Keratinocyte (primary cell): ENCODE data around the gene PDE1C. TPM values are rescaled to one million over a fixed set of nuclear protein-coding genes. Genes with fewer than 3 reads are reported as not detected.

Experiments
- DNase-seq: peaks from one replicate; pipeline ENCODE4 v3.0.0-alpha.2; 2011; ENCODE audit warnings: low read depth, missing footprints, low spot score
- FAIRE-seq: peaks from 2 replicates; lab custom pipeline; 2011; peaks lifted over from hg19 to GRCh38; lab: Jason Lieb, UNC
- H2AFZ ChIP-seq: 2 replicates; pipeline ENCODE4 v1.6.0; 2012; ENCODE audit warnings: low read length, control low read depth, inconsistent platforms; ENCODE audit not compliant: control insufficient read depth
- H3K27ac ChIP-seq: 2 replicates; pipeline ENCODE4 v1.5.1; 2011; ENCODE audit warnings: low read length; ENCODE audit not compliant: control insufficient read depth, insufficient read depth
- H3K27me3 ChIP-seq: 3 replicates; pipeline ENCODE4 v1.6.0; 2011; ENCODE audit warnings: low read length; ENCODE audit not compliant: control insufficient read depth, insufficient read depth; ENCODE audit errors: extremely low read depth
- H3K36me3 ChIP-seq, 2 experiments: 2 replicates in 1 of 2; 3 replicates in 1 of 2; pipeline ENCODE4 v1.5.1; 2011; ENCODE audit warnings: low read length in 2 of 2, mild to moderate bottlenecking in 1 of 2; ENCODE audit not compliant: control insufficient read depth in 2 of 2, insufficient read depth in 2 of 2; ENCODE audit errors: extremely low read depth in 1 of 2
- H3K4me1 ChIP-seq: 3 replicates; pipeline ENCODE4 v1.5.1; 2011; ENCODE audit warnings: low read length; ENCODE audit not compliant: control insufficient read depth, insufficient read depth; ENCODE audit errors: extremely low read depth
- H3K4me2 ChIP-seq: 3 replicates; pipeline ENCODE4 v1.6.0; 2011; ENCODE audit warnings: low read depth, low read length; ENCODE audit not compliant: control insufficient read depth, insufficient read depth; ENCODE audit errors: extremely low read depth
- H3K4me3 ChIP-seq, 3 experiments: fragments of 200-600 bp in 1 of 3; sonication (generic) in 1 of 3; 2 replicates in 2 of 3; 3 replicates in 1 of 3; pipeline ENCODE4 v1.5.1; 2011 to 2016; ENCODE audit warnings: low read length in 3 of 3, mild to moderate bottlenecking in 3 of 3, control low read depth in 2 of 3, inconsistent platforms in 1 of 3, low read depth in 1 of 3, mixed read lengths in 1 of 3, mixed run types in 1 of 3, moderate library complexity in 1 of 3; ENCODE audit not compliant: control insufficient read depth in 2 of 3, insufficient read depth in 2 of 3; ENCODE audit errors: extremely low read depth in 1 of 3
- H3K79me2 ChIP-seq: 2 replicates; pipeline ENCODE4 v1.6.0; 2012; ENCODE audit warnings: low read length; ENCODE audit not compliant: control insufficient read depth, insufficient read depth
- H3K9ac ChIP-seq: 3 replicates; pipeline ENCODE4 v1.6.0; 2011; ENCODE audit warnings: low read length; ENCODE audit not compliant: control insufficient read depth, insufficient read depth; ENCODE audit errors: extremely low read depth
- H3K9me1 ChIP-seq: 3 replicates; pipeline ENCODE4 v1.6.0; 2011; ENCODE audit warnings: low read length; ENCODE audit not compliant: control insufficient read depth, insufficient read depth; ENCODE audit errors: extremely low read depth
- H3K9me3 ChIP-seq: 2 replicates; pipeline ENCODE4 v1.5.1; 2012; ENCODE audit warnings: low read depth, low read length; ENCODE audit not compliant: control insufficient read depth
- H4K20me1 ChIP-seq: 3 replicates; pipeline ENCODE4 v1.6.0; 2011; ENCODE audit warnings: low read length; ENCODE audit not compliant: control insufficient read depth, insufficient read depth; ENCODE audit errors: extremely low read depth
- CTCF ChIP-seq, 3 experiments: IDR thresholded peaks in 1 of 3; conservative IDR thresholded peaks in 1 of 3; optimal IDR thresholded peaks in 1 of 3; 2 replicates in 2 of 3; 3 replicates in 1 of 3; pipeline versions ENCODE3 to v1.5.1; 2011; ENCODE audit warnings: low read length in 3 of 3, mild to moderate bottlenecking in 3 of 3, moderate library complexity in 2 of 3, control low read depth in 1 of 3, inconsistent platforms in 1 of 3; ENCODE audit not compliant: insufficient read depth in 2 of 3; ENCODE audit errors: extremely low read depth in 1 of 3
- EZH2 ChIP-seq: IDR thresholded peaks from one replicate; pipeline ENCODE4 v1.6.1; 2012; ENCODE audit warnings: inconsistent platforms, mild to moderate bottlenecking, low read length, moderate library complexity
- dilution Hi-C: fragments of 300-500 bp; cut with MboI; formaldehyde crosslinking; loops from one replicate; pipeline ENCODE4 v1.7.0; 2020; ENCODE audit warnings: low sequenced_read_pairs; ENCODE audit not compliant: extremely low pct_ligation_motif_present
- polyA plus RNA-seq, 5 experiments: library from polyadenylated mRNA; depleted of rRNA in 3 of 5; stranded (reverse) in 3 of 5; stranded (forward) in 1 of 5; unstranded in 1 of 5; fragments of >200 nt; gene quantifications; 1 replicate in 1 of 5; 2 replicates in 3 of 5; 3 replicates in 1 of 5; pipeline versions ENCODE4 v1.2.1 to v1.2.3, GENCODE V29; 2011 to 2012; ENCODE audit warnings: missing spikeins in 2 of 5, low read depth in 1 of 5, low replicate concordance in 1 of 5

PDE1C gene
- polyA plus RNA-seq, 1 donor (not counting 4 experiments of a cell fraction or from before 2014, with no cell fraction given) = 2.5 TPM

- FAIRE-seq (no peak), DNase-seq (no peak)
- Histone ChIP-seq H3K27me3 (no peaks in the 10 kb centered on the region), H3K27ac (no peak overlapping the region), H3K4me3 (no peak overlapping the region), H3K79me2 (no peaks in the 10 kb centered on the region), H3K9ac (no peak overlapping the region), H2AFZ (no peak overlapping the region), H3K4me1 (no peaks in the 10 kb centered on the region), H3K36me3 (peaks cover 0 to 2% of the 10 kb centered on the region in 2 experiments), H3K4me2 (no peak overlapping the region), H3K9me1 (no peaks in the 10 kb centered on the region), H4K20me1 (no peaks in the 10 kb centered on the region), H3K9me3 (no peaks in the 10 kb centered on the region)
- TF ChIP-seq CTCF (optimal IDR thresholded peaks at IDR 0.05 in 1 of 3, IDR thresholded peaks at IDR 0.05 in 1 of 3, conservative IDR thresholded peaks at IDR 0.05 in 1 of 3; ENCODE audit: extremely low read depth in 1 of 3, insufficient read depth in 2 of 3, low read length in 3 of 3) (no peak), EZH2 (no peak)
- dilution Hi-C loops = no loop called here
Observed at GRCh38 chr7:31828520-31828919, 241.7 kb downstream of the PDE1C start.

- Histone ChIP-seq H3K79me2 (no peaks in the 10 kb centered on the region), H3K9me1 (no peaks in the 10 kb centered on the region), H3K9ac (no peak overlapping the region), H2AFZ (no peak overlapping the region), H3K27ac (no peak overlapping the region), H4K20me1 (no peaks in the 10 kb centered on the region), H3K27me3 (no peaks in the 10 kb centered on the region), H3K9me3 (no peaks in the 10 kb centered on the region), H3K36me3 (peaks cover 0 to 2% of the 10 kb centered on the region in 2 experiments), H3K4me1 (no peaks in the 10 kb centered on the region), H3K4me3 (no peak overlapping the region), H3K4me2 (no peak overlapping the region)
- DNase-seq = no peak
- TF ChIP-seq EZH2 (no peak), CTCF (optimal IDR thresholded peaks at IDR 0.05 in 1 of 3, IDR thresholded peaks at IDR 0.05 in 1 of 3, conservative IDR thresholded peaks at IDR 0.05 in 1 of 3; ENCODE audit: extremely low read depth in 1 of 3, insufficient read depth in 2 of 3, low read length in 3 of 3) (no peak)
- dilution Hi-C loops = no loop called here
- FAIRE-seq = no peak
Observed at GRCh38 chr7:31825576-31825975, 244.6 kb downstream of the PDE1C start.
